ENCODE measurements around the gene TRIM63. TPM values are rescaled to one million over a fixed set of nuclear protein-coding genes. Genes with fewer than 3 reads are reported as not detected.

Gene TRIM63
- total and polyA plus RNA-seq, 9 of the 15 experiments (the other 6 are each of a cell fraction or from before 2014, with no cell fraction given): 0.08 to 0.57 (median 0.36) TPM

GRCh38 chr1:26045722-26046245, 21.6 kb downstream of the TRIM63 start, which contains the start of gene SLC30A2:
SLC30A2 (minus strand) TSS chr1:26046118; CDS start chr1:26045896, 222 bp downstream.
- ChIA-PET CTCF (ENCODE audit: low intra/inter-chr PET ratio) (no interaction called here), POLR2A (interaction anchor here (0.5 to 3.9 kb wide), 3 partner anchors 10 to 119 kb away, joined by 3 to 23 read pairs (median 3); no protein-coding TSS in a partner anchor)
- H3K27me3 ChIP-seq (ENCODE audit: control insufficient read depth in 2 of 2, insufficient read depth in 2 of 2, low read length in 2 of 2): no peaks in the 10 kb centered on the region
- H3K9ac ChIP-seq (ENCODE audit: insufficient read depth in 1 of 2, low read depth in 2 of 2, low read length in 2 of 2): peak within 1 kb of the TSS in 1 of 2 experiments; percentile 85; a peak in 2 of 4 replicates
- H3K9me3 ChIP-seq (replicated peaks; ENCODE audit: control insufficient read depth, insufficient read depth, low read depth, low read length): no peaks in the 10 kb centered on the region
- H3K4me1 ChIP-seq (replicated peaks in 1 of 2; ENCODE audit: control insufficient read depth in 2 of 2, insufficient read depth in 2 of 2, low read length in 2 of 2): peaks cover 36 to 45% of the 10 kb centered on the region in 2 experiments
- intact Hi-C loops (cut with micrococcal nuclease): no loop called here
- DNase-seq (ENCODE audit: extremely low read depth in 1 of 4, low spot score in 3 of 4): peak in 2 of 4 experiments; percentile 46 to 55
- peak within 1 kb of the TSS; percentile 75 for H2AFZ ChIP-seq (ENCODE audit: low read depth, low read length)
- in situ Hi-C loops (cut with MboI): no loop called here
- H4K20me1 ChIP-seq (replicated peaks; ENCODE audit: control insufficient read depth, insufficient read depth, low read length): no peaks in the 10 kb centered on the region
- WGBS (ENCODE audit: insufficient coverage, low coverage, missing lambda C conversion rate): 66% methylated on average over 34 of the region's 62 CpGs
- no peak for FAIRE-seq
- no TSS peak for BruUV-seq (replicated peaks)
- H3K4me3 ChIP-seq: no peak within 1 kb of the TSS
- H3K36me3 ChIP-seq (ENCODE audit: control insufficient read depth, insufficient read depth, low read length): no peaks in the 10 kb centered on the region
- H3K9me1 ChIP-seq (ENCODE audit: control insufficient read depth, insufficient read depth, low read length): no peaks in the 10 kb centered on the region
- no peak within 1 kb of the TSS for H3K27ac ChIP-seq (ENCODE audit: extremely low read depth, low read depth, low read length)
- H3K4me2 ChIP-seq (ENCODE audit: insufficient read depth, low read length): no peak within 1 kb of the TSS; the same call in 1 of the 2 replicates
- H3K79me2 ChIP-seq (ENCODE audit: control insufficient read depth, insufficient read depth, low read length): no peaks in the 10 kb centered on the region
- peak; percentile 9 for ATAC-seq
- no peak for TF ChIP-seq ZHX1 (conservative IDR thresholded peaks at IDR 0.05; ENCODE audit: low read length)
- TF ChIP-seq MBD1 (CRISPR knock-in tag; IDR thresholded peaks at IDR 0.05): 0 out of 2 replicates have a peak, but pooled peaks have one; percentile 68
- TF ChIP-seq RBFOX2 (IDR thresholded peaks at IDR 0.05; ENCODE audit: low read depth, low read length): peak; percentile 29; the same call in 1 of the 2 replicates
- TF ChIP-seq PHF21A (IDR thresholded peaks at IDR 0.05; ENCODE audit: borderline replicate concordance, low read depth): no peak
- TF ChIP-seq RBBP5 (IDR thresholded peaks at IDR 0.05; ENCODE audit: borderline replicate concordance, insufficient read depth, low read length, poor library complexity, severe bottlenecking): no peak
- no peak for TF ChIP-seq YY1 (IDR thresholded peaks at IDR 0.05; ENCODE audit: borderline replicate concordance in 1 of 3, control insufficient read depth in 1 of 3, extremely low read depth in 1 of 3, insufficient read depth in 3 of 3, insufficient read length in 1 of 3, insufficient replicate concordance in 2 of 3, low read depth in 1 of 3, low read length in 2 of 3)
- TF ChIP-seq ZNF699 (CRISPR knock-in tag; IDR thresholded peaks at IDR 0.05; ENCODE audit: insufficient replicate concordance): no peak
- peak; percentile 39; the same call in 1 of the 2 replicates for TF ChIP-seq ZNF592 (IDR thresholded peaks at IDR 0.05)
- TF ChIP-seq ARID3B (CRISPR knock-in tag; IDR thresholded peaks at IDR 0.05; ENCODE audit: borderline replicate concordance): no peak
